SW 1271 (cell line): Measurements from ENCODE around the gene LIPC.

Source experiments
- DNase-seq, 2 experiments: peaks; one replicate each; lab custom pipeline; 2025; lab: John Stamatoyannopoulos, UW

The LIPC gene

GRCh38 chr15:58475573-58476524 is 44.1 kb downstream of the LIPC start:
- DNase-seq: no peak

GRCh38 chr15:58476525-58477162 is 44.9 kb downstream of the LIPC start:
- DNase-seq: no peak

GRCh38 chr15:58477170-58477569 is 45.4 kb downstream of the LIPC start:
- no peak for DNase-seq

GRCh38 chr15:58478035-58478434 is 46.2 kb downstream of the LIPC start:
- no peak for DNase-seq

- no peak for DNase-seq
Observed at GRCh38 chr15:58478579-58478978, 46.8 kb downstream of the LIPC start.

- no peak for DNase-seq
Observed at GRCh38 chr15:58479941-58480340, 48.1 kb downstream of the LIPC start.

- no peak for DNase-seq
Observed at GRCh38 chr15:58483376-58483775, 51.6 kb downstream of the LIPC start.

GRCh38 chr15:58484791-58485600 is 53.2 kb downstream of the LIPC start:
- no peak for DNase-seq

GRCh38 chr15:58486062-58486461 is 54.3 kb downstream of the LIPC start:
- no peak for DNase-seq

GRCh38 chr15:58486564-58486963 is 54.8 kb downstream of the LIPC start:
- no peak for DNase-seq

GRCh38 chr15:58487041-58487723 is 55.4 kb downstream of the LIPC start:
- DNase-seq: no peak

- DNase-seq: no peak
Observed at GRCh38 chr15:58487724-58488120, 55.9 kb downstream of the LIPC start.

GRCh38 chr15:58489289-58490085 is 57.7 kb downstream of the LIPC start:
- DNase-seq: no peak

- no peak for DNase-seq
Observed at GRCh38 chr15:58490086-58490887, 58.5 kb downstream of the LIPC start.

- DNase-seq: no peak
Observed at GRCh38 chr15:58490888-58491473, 59.2 kb downstream of the LIPC start.

GRCh38 chr15:58491499-58492202 is 59.9 kb downstream of the LIPC start:
- DNase-seq: no peak

- DNase-seq: no peak
Observed at GRCh38 chr15:58492661-58493397, 61.0 kb downstream of the LIPC start.

GRCh38 chr15:58494567-58494966 is 62.8 kb downstream of the LIPC start:
- no peak for DNase-seq
